ENCODE data around the gene M1AP. TPM values are rescaled to one million over a fixed set of nuclear protein-coding genes. Genes with fewer than 3 reads are reported as not detected.

Gene M1AP
- total RNA-seq, 4 donors from 2014 or later = 0.27 TPM; not detected in 3

- Histone ChIP-seq H3K27ac (peak overlapping the region; percentile 83 to 91 (median 86)), H3K4me3 (peak overlapping the region in 3 of 4 donors; percentile 61 to 92 (median 75)), H3K4me1 (peaks cover 12 to 41% (median 27%) of the 10 kb centered on the region in 4 donors), H3K9me3 (no peaks in the 10 kb centered on the region), H3K36me3 (no peaks in the 10 kb centered on the region), H3K27me3 (no peaks in the 10 kb centered on the region)
- 34 to 54% methylated on average over 4 to 22 of the region's 27 CpGs for WGBS, 2 donors (ENCODE audit: low coverage in 1 of 2)
- TF ChIP-seq POLR2AphosphoS5 (IDR thresholded peaks at IDR 0.05) = no peak
- TF ChIP-seq EP300 (IDR thresholded peaks at IDR 0.05; ENCODE audit: low read depth) = no peak
- no peak for TF ChIP-seq CTCF (IDR thresholded peaks at IDR 0.05)
- no peak for TF ChIP-seq POLR2A (IDR thresholded peaks at IDR 0.05)
- intact Hi-C loops (cut with DNase I; ENCODE audit: low total_unique reads) = no loop called here
- in situ Hi-C loops (cut with MboI; ENCODE audit: low pct_ligation_motif_present in 1 of 4, low pct_unique_long_range_greater_than_20kb in 1 of 4, low sequenced_read_pairs in 3 of 4) = no loop called here
- no peak for DNase-seq
Observed at GRCh38 chr2:74552914-74553811, 95.0 kb downstream of the M1AP start.

- peaks cover 12 to 36% (median 22%) of the 10 kb centered on the region in 4 donors for H3K4me1 ChIP-seq
- TF ChIP-seq EP300 (IDR thresholded peaks at IDR 0.05; ENCODE audit: low read depth) = no peak
- TF ChIP-seq CTCF (IDR thresholded peaks at IDR 0.05) = no peak
- no peak for TF ChIP-seq POLR2AphosphoS5 (IDR thresholded peaks at IDR 0.05)
- no peak for TF ChIP-seq POLR2A (IDR thresholded peaks at IDR 0.05)
- WGBS, 2 donors (ENCODE audit: low coverage in 1 of 2) = 64 to 67% methylated on average over 4 to 21 of the region's 21 CpGs
Observed at GRCh38 chr2:74551942-74552913, 95.9 kb downstream of the M1AP start.

GRCh38 chr2:74551530-74551929 lies 96.6 kb downstream of the M1AP start:
- no peak for DNase-seq
- in situ Hi-C loops (cut with MboI; ENCODE audit: low pct_ligation_motif_present in 1 of 4, low pct_unique_long_range_greater_than_20kb in 1 of 4, low sequenced_read_pairs in 3 of 4) (no loop called here), intact Hi-C loops (cut with DNase I; ENCODE audit: low total_unique reads) (no loop called here)
- Histone ChIP-seq H3K27me3 (no peaks in the 10 kb centered on the region), H3K27ac (no peak overlapping the region), H3K36me3 (no peaks in the 10 kb centered on the region), H3K4me3 (no peak overlapping the region), H3K9me3 (no peaks in the 10 kb centered on the region), H3K4me1 (peaks cover 12 to 36% (median 22%) of the 10 kb centered on the region in 4 donors)
- no peak for TF ChIP-seq EP300 (IDR thresholded peaks at IDR 0.05; ENCODE audit: low read depth)
- no peak for TF ChIP-seq CTCF (IDR thresholded peaks at IDR 0.05)
- TF ChIP-seq POLR2A (IDR thresholded peaks at IDR 0.05) = no peak

More at GRCh38 chr2:74551942-74552913, 95.9 kb downstream of the M1AP start:
- in situ Hi-C loops (cut with MboI; ENCODE audit: low pct_ligation_motif_present in 1 of 4, low pct_unique_long_range_greater_than_20kb in 1 of 4, low sequenced_read_pairs in 3 of 4) = no loop called here
- Histone ChIP-seq H3K9me3 (no peaks in the 10 kb centered on the region), H3K27me3 (no peaks in the 10 kb centered on the region), H3K4me3 (no peak overlapping the region), H3K27ac (peak overlapping the region; percentile 83 to 91 (median 86)), H3K36me3 (no peaks in the 10 kb centered on the region)
- intact Hi-C loops (cut with DNase I; ENCODE audit: low total_unique reads) = no loop called here
- no peak for DNase-seq

GRCh38 chr2:74550231-74550630 lies 97.9 kb downstream of the M1AP start:
- DNase-seq = no peak
- no peaks in the 10 kb centered on the region for H3K27me3 ChIP-seq
- no peak overlapping the region for H3K4me3 ChIP-seq
- H3K9me3 ChIP-seq = no peaks in the 10 kb centered on the region
- in situ Hi-C loops (cut with MboI; ENCODE audit: low pct_ligation_motif_present in 1 of 4, low pct_unique_long_range_greater_than_20kb in 1 of 4, low sequenced_read_pairs in 3 of 4) (no loop called here), intact Hi-C loops (cut with DNase I; ENCODE audit: low total_unique reads) (no loop called here)
- H3K4me1 ChIP-seq = peaks cover 8 to 29% (median 15%) of the 10 kb centered on the region in 4 donors
- H3K27ac ChIP-seq = no peak overlapping the region
- no peak for TF ChIP-seq POLR2AphosphoS5 (IDR thresholded peaks at IDR 0.05)
- no peak for TF ChIP-seq CTCF (IDR thresholded peaks at IDR 0.05)
- no peak for TF ChIP-seq POLR2A (IDR thresholded peaks at IDR 0.05)
- no peak for TF ChIP-seq EP300 (IDR thresholded peaks at IDR 0.05; ENCODE audit: low read depth)
- 89 to 100% methylated on average over 5 to 7 of the region's 7 CpGs for WGBS, 2 donors (ENCODE audit: low coverage in 1 of 2)
- no peaks in the 10 kb centered on the region for H3K36me3 ChIP-seq
